HepG2 (cell line): ENCODE measurements around the gene RILP. TPM values are rescaled to one million over a fixed set of nuclear protein-coding genes. Genes with fewer than 3 reads are reported as not detected.

Experiments used
- ELK4 ChIP-seq: sonication (generic); formaldehyde crosslinking; IDR thresholded peaks from 2 replicates; pipeline ENCODE4 v1.9.0; 2021; ENCODE audit warnings: missing genetic modification reagents, borderline replicate concordance
- EP300 ChIP-seq, 3 experiments: sonication (generic) in 1 of 3; formaldehyde crosslinking in 1 of 3; IDR thresholded peaks; 2 replicates each; pipeline versions ENCODE4 v1.5.1 to v1.6.1; 2011 to 2020; ENCODE audit warnings: low read depth in 2 of 3, low read length in 2 of 3, borderline replicate concordance in 1 of 3, improper control_type of control experiment in 1 of 3, mild to moderate bottlenecking in 1 of 3, missing genetic modification reagents in 1 of 3, moderate library complexity in 1 of 3
- HES4 ChIP-seq: sonication (generic); formaldehyde crosslinking; IDR thresholded peaks from 2 replicates; pipeline ENCODE4 v1.9.0; 2021; ENCODE audit warnings: mild to moderate bottlenecking, missing genetic modification reagents, borderline replicate concordance
- HNF4A ChIP-seq: sonication (generic); formaldehyde crosslinking; IDR thresholded peaks from 2 replicates; pipeline ENCODE4 v1.4.0; 2020; ENCODE audit warnings: missing genetic modification reagents
- HOXA7 ChIP-seq: sonication (generic); formaldehyde crosslinking; IDR thresholded peaks from 2 replicates; pipeline ENCODE4 v1.8.1; 2022; ENCODE audit warnings: mild to moderate bottlenecking, missing genetic modification reagents, moderate library complexity
- KDM3A ChIP-seq: IDR thresholded peaks from 2 replicates; pipeline ENCODE4 v1.6.1; 2018; ENCODE audit warnings: low read depth, missing compliant biosample characterization
- MEIS2 ChIP-seq: sonication (generic); formaldehyde crosslinking; IDR thresholded peaks from 2 replicates; pipeline ENCODE4 v1.9.0; 2021; ENCODE audit warnings: mild to moderate bottlenecking, missing genetic modification reagents
- PHF8 ChIP-seq: sonication (generic); formaldehyde crosslinking; IDR thresholded peaks from 2 replicates; pipeline ENCODE4 v1.5.0; 2020; ENCODE audit warnings: missing genetic modification reagents
- REXO4 ChIP-seq: sonication (generic); formaldehyde crosslinking; IDR thresholded peaks from 2 replicates; pipeline ENCODE4 v1.8.0; 2022; ENCODE audit warnings: missing genetic modification reagents, mild to moderate bottlenecking, borderline replicate concordance
- SNAPC4 ChIP-seq: sonication (generic); formaldehyde crosslinking; IDR thresholded peaks from 2 replicates; pipeline ENCODE4 v1.4.0; 2020; ENCODE audit warnings: mild to moderate bottlenecking, missing genetic modification reagents
- USF2 ChIP-seq, 2 experiments: sonication (generic) in 1 of 2; formaldehyde crosslinking in 1 of 2; IDR thresholded peaks; 2 replicates each; pipeline versions ENCODE4 v1.5.1 to v1.6.1; 2011 to 2020; ENCODE audit warnings: borderline replicate concordance in 1 of 2, low read depth in 1 of 2, low read length in 1 of 2, mild to moderate bottlenecking in 1 of 2, missing genetic modification reagents in 1 of 2, moderate library complexity in 1 of 2
- ZBTB39 ChIP-seq: sonication (generic); formaldehyde crosslinking; IDR thresholded peaks from 2 replicates; pipeline ENCODE4 v1.5.0; 2020; ENCODE audit warnings: missing genetic modification reagents
- ZNF547 ChIP-seq: sonication (generic); formaldehyde crosslinking; IDR thresholded peaks from 2 replicates; pipeline ENCODE4 v1.5.1; 2020; ENCODE audit warnings: mild to moderate bottlenecking, missing genetic modification reagents
- ZNF605 ChIP-seq: sonication (generic); formaldehyde crosslinking; IDR thresholded peaks from 2 replicates; pipeline ENCODE4 v1.8.0; 2022; ENCODE audit warnings: mild to moderate bottlenecking, missing genetic modification reagents
- ZNF775 ChIP-seq: sonication (generic); formaldehyde crosslinking; IDR thresholded peaks from 2 replicates; pipeline ENCODE4 v1.4.0; 2020; ENCODE audit warnings: missing genetic modification reagents, mild to moderate bottlenecking, moderate library complexity, borderline replicate concordance
- polyA plus RNA-seq, 8 experiments: library from polyadenylated mRNA; depleted of rRNA in 3 of 8; stranded (reverse) in 7 of 8; unstranded in 1 of 8; fragments of >200 nt; fragmentation: Illumina TruSeq in 4 of 8; extraction: Trizol in 4 of 8; gene quantifications; 2 replicates each; pipeline versions ENCODE4 v1.2.1 to v1.2.3, GENCODE V29; 2011 to 2016; ENCODE audit warnings: low read depth in 4 of 8, missing spikeins in 1 of 8, mixed read lengths in 1 of 8; ENCODE audit not compliant: insufficient read depth in 1 of 8
- total RNA-seq, 5 experiments: library from RNA; depleted of rRNA; stranded (reverse); fragments of >200 nt; fragmentation: Illumina TruSeq; extraction: Trizol; gene quantifications; 2 replicates each; pipeline ENCODE4 v1.2.3, GENCODE V29; 2016; ENCODE audit warnings: low read depth in 1 of 5

Gene RILP
- total and polyA plus RNA-seq, 2 of the 13 experiments (the other 11 are each of a cell fraction or from before 2014, with no cell fraction given) = 6.6 to 8.1 TPM

GRCh38 chr17:1649844-1650501, at the start of gene RILP (continued):
- TF ChIP-seq USF2 (IDR thresholded peaks at IDR 0.05; ENCODE audit: low read depth, low read length) = no peak
- no peak for TF ChIP-seq USF2 (CRISPR knock-in tag; IDR thresholded peaks at IDR 0.05; ENCODE audit: borderline replicate concordance)
- TF ChIP-seq ZNF547 = no peak
- TF ChIP-seq REXO4 (CRISPR knock-in tag) = no peak
- no peak for TF ChIP-seq HOXA7 (CRISPR knock-in tag)
- TF ChIP-seq KDM3A (CRISPR knock-in tag) = 0 out of 2 replicates have a peak, but pooled peaks have one; percentile 37
- no peak for TF ChIP-seq ELK4 (CRISPR knock-in tag)
- TF ChIP-seq EP300 (IDR thresholded peaks at IDR 0.05; ENCODE audit: low read depth in 2 of 2, low read length in 2 of 2) = peak in 1 of 2 experiments; percentile 12; a peak in 1 of 4 replicates
- TF ChIP-seq EP300 (CRISPR knock-in tag; IDR thresholded peaks at IDR 0.05; ENCODE audit: borderline replicate concordance) = no peak
- no peak for TF ChIP-seq HES4 (CRISPR knock-in tag)
- TF ChIP-seq PHF8 (CRISPR knock-in tag) = peak; percentile 4
- TF ChIP-seq MEIS2 (CRISPR knock-in tag) = peak; percentile 36; the same call in 1 of the 2 replicates
- no peak for TF ChIP-seq SNAPC4
- peak; percentile 65; the same call in 1 of the 2 replicates for TF ChIP-seq ZNF605 (CRISPR knock-in tag)
- no peak for TF ChIP-seq ZBTB39 (CRISPR knock-in tag)
- TF ChIP-seq ZNF775 (CRISPR knock-in tag) = no peak
- TF ChIP-seq HNF4A (CRISPR knock-in tag) = peak; percentile 52; the same call in 1 of the 2 replicates
